D721Med (cell line): ENCODE measurements around the gene IST1.

Experiments used
- DNase-seq: peaks from one replicate; pipeline ENCODE4 v3.0.0; 2011; ENCODE audit warnings: low spot score; ENCODE audit not compliant: insufficient read length
- FAIRE-seq: peaks from 2 replicates; lab custom pipeline; 2011; peaks lifted over from hg19 to GRCh38; lab: Jason Lieb, UNC
- CTCF ChIP-seq: IDR thresholded peaks from 2 replicates; pipeline ENCODE4 v1.5.1; 2012; ENCODE audit warnings: mild to moderate bottlenecking, control low read depth; ENCODE audit not compliant: insufficient read depth; ENCODE audit errors: missing control alignments

IST1 gene

GRCh38 chr16:71969353-71969752 lies 74.0 kb downstream of the IST1 start:
- FAIRE-seq (no peak), DNase-seq (no peak)
- TF ChIP-seq CTCF: no peak

DNA sequence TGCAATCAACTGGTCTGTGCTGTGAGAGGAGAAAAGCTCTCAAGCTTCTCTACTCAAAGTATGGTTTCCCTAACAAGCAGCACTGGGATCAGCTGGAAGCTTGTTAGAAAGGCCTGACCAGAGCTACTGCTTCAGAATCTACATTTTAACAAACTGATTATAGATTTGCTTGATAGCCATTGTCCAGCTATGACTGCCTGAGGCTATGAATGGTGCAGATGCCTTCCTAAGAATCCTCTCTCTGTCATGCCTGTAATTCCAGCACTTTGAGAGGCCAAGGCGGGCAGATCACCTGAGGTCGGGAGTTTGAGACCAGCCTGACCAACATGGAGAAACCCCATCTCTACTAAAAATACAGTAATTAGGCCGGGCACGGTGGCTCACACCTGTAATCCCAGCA lies 76.2 kb downstream of the IST1 start:
- no peak for TF ChIP-seq CTCF
- DNase-seq (no peak), FAIRE-seq (no peak)

DNA sequence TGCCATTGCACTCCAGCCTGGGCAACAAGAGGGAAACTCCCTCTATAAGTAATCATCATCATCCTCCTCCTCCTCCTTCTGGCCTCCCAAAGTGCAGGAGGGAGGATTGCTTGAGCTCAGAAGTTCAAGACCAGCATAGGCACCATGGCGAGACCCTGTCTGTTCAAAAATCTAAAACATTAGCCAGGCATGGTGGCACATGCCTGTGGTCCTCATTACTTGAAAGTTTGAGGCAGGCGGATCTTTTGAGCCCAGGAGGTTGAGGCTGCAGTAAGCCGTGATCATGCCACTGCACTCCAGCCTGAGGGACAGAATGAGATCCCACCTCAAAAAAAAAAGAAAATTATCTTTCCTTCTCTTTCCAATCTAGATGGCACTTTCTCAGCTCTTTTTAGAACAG lies 77.0 kb downstream of the IST1 start:
- no peak for DNase-seq
- no peak for FAIRE-seq
- no peak for TF ChIP-seq CTCF

GRCh38 chr16:71973001-71973400 lies 77.7 kb downstream of the IST1 start:
- DNase-seq (no peak), FAIRE-seq (no peak)
- no peak for TF ChIP-seq CTCF

GRCh38 chr16:71974068-71974818 lies 78.9 kb downstream of the IST1 start:
- no peak for FAIRE-seq
- no peak for TF ChIP-seq CTCF
- DNase-seq: no peak
